H1 (cell line): ENCODE results near the gene TNFRSF18. TPM values are rescaled to one million over a fixed set of nuclear protein-coding genes. Genes with fewer than 3 reads are reported as not detected.

Experiments
- CTCF ChIA-PET: fragments of 300-600 bp; sonication (Branson Sonifier 250); formaldehyde crosslinking; loops from one replicate; lab custom pipeline; 2021; ENCODE audit not compliant: partially characterized antibody; lab: Charles Lee
- POLR2A ChIA-PET: fragments of 300-600 bp; sonication (Branson Sonifier 250); formaldehyde crosslinking; loops from one replicate; lab custom pipeline; 2021; ENCODE audit warnings: inconsistent platforms; ENCODE audit not compliant: partially characterized antibody; lab: Charles Lee
- DNase-seq, 2 experiments: peaks; one replicate each; pipeline versions ENCODE4 v3.0.0 to v3.0.0-alpha.2; 2010 to 2022; ENCODE audit warnings: low spot score in 2 of 2, low read depth in 1 of 2, mixed read lengths in 1 of 2
- FAIRE-seq: peaks from 2 replicates; lab custom pipeline; 2011; peaks lifted over from hg19 to GRCh38; lab: Jason Lieb, UNC
- H2AFZ ChIP-seq: 2 replicates; pipeline ENCODE4 v1.8.1; 2012; ENCODE audit warnings: low read length, inconsistent platforms
- H2AK5ac ChIP-seq: 2 replicates; pipeline ENCODE4 v1.6.1; 2013; ENCODE audit warnings: low read depth, low read length
- H2BK120ac ChIP-seq: replicated peaks from 2 replicates; pipeline ENCODE3; 2013; ENCODE audit warnings: low read depth, low read length, inconsistent platforms
- H2BK12ac ChIP-seq: 2 replicates; pipeline ENCODE4 v1.6.1; 2013; ENCODE audit warnings: low read depth, low read length
- H2BK15ac ChIP-seq: 2 replicates; pipeline ENCODE4 v1.6.1; 2013; ENCODE audit warnings: low read length
- H2BK20ac ChIP-seq: 2 replicates; pipeline ENCODE4 v1.6.1; 2013; ENCODE audit warnings: low read length
- H2BK5ac ChIP-seq: 2 replicates; pipeline ENCODE4 v1.6.1; 2013; ENCODE audit warnings: low read depth, low read length
- H3K14ac ChIP-seq: 2 replicates; pipeline ENCODE4 v1.6.1; 2013; ENCODE audit warnings: inconsistent platforms; ENCODE audit not compliant: insufficient read length
- H3K18ac ChIP-seq: 2 replicates; pipeline ENCODE4 v1.6.1; 2013; ENCODE audit warnings: low read length; ENCODE audit errors: extremely low read depth
- H3K23ac ChIP-seq: 2 replicates; pipeline ENCODE4 v1.6.1; 2013; ENCODE audit warnings: inconsistent platforms; ENCODE audit not compliant: insufficient read length
- H3K23me2 ChIP-seq: 2 replicates; pipeline ENCODE4 v1.6.1; 2013; ENCODE audit warnings: low read depth, low read length
- H3K27ac ChIP-seq: 2 replicates; pipeline ENCODE4 v1.6.1; 2011; ENCODE audit warnings: low read depth, low read length, inconsistent platforms
- H3K27me3 ChIP-seq, 4 experiments: replicated peaks in 1 of 4; 1 replicate in 1 of 4; 2 replicates in 3 of 4; pipeline versions ENCODE4 v1.6.1 to v1.8.1; 2011 to 2013; ENCODE audit warnings: low read length in 3 of 4, mild to moderate bottlenecking in 3 of 4, inconsistent platforms in 2 of 4, mixed read lengths in 2 of 4, moderate library complexity in 1 of 4; ENCODE audit not compliant: control insufficient read depth in 3 of 4, insufficient read depth in 3 of 4; ENCODE audit errors: extremely low read depth in 1 of 4
- H3K36me3 ChIP-seq, 4 experiments: 2 replicates each; pipeline versions ENCODE4 v1.6.1 to v1.8.1; 2011 to 2013; ENCODE audit warnings: mild to moderate bottlenecking in 4 of 4, low read length in 3 of 4, moderate library complexity in 2 of 4, control low read depth in 1 of 4, inconsistent platforms in 1 of 4; ENCODE audit not compliant: insufficient read depth in 4 of 4, control insufficient read depth in 2 of 4
- H3K4ac ChIP-seq: replicated peaks from 2 replicates; pipeline ENCODE3; 2013; ENCODE audit warnings: low read length, low read depth, mixed read lengths, inconsistent platforms; ENCODE audit not compliant: insufficient read length
- H3K4me1 ChIP-seq, 4 experiments: replicated peaks in 1 of 4; 1 replicate in 1 of 4; 2 replicates in 3 of 4; pipeline versions ENCODE4 v1.6.1 to v1.8.1; 2011 to 2013; ENCODE audit warnings: low read length in 3 of 4, inconsistent platforms in 2 of 4, mixed read lengths in 1 of 4; ENCODE audit not compliant: insufficient read depth in 4 of 4, control insufficient read depth in 3 of 4
- H3K4me2 ChIP-seq, 2 experiments: 2 replicates each; pipeline versions ENCODE4 v1.6.1 to v1.8.1; 2011 to 2013; ENCODE audit warnings: low read depth in 2 of 2, low read length in 2 of 2, control low read depth in 1 of 2, inconsistent platforms in 1 of 2, mild to moderate bottlenecking in 1 of 2; ENCODE audit not compliant: insufficient read depth in 1 of 2
- H3K4me3 ChIP-seq, 4 experiments: fragments of 200-600, 300-600 bp in 1 of 4; sonication (generic), shearing (Covaris generic), sonication (Bioruptor Twin) in 1 of 4; 2 replicates each; pipeline versions ENCODE4 v1.5.1 to v1.8.1; 2011 to 2016; ENCODE audit warnings: low read length in 4 of 4, low read depth in 3 of 4, control low read depth in 2 of 4, inconsistent platforms in 2 of 4, mild to moderate bottlenecking in 2 of 4, mixed read lengths in 1 of 4, moderate library complexity in 1 of 4; ENCODE audit not compliant: insufficient read depth in 2 of 4; ENCODE audit errors: extremely low read depth in 1 of 4
- H3K56ac ChIP-seq: replicated peaks from 2 replicates; pipeline ENCODE3; 2013; ENCODE audit warnings: low read depth, mild to moderate bottlenecking, mixed read lengths, low read length, inconsistent platforms; ENCODE audit not compliant: insufficient read length
- H3K79me1 ChIP-seq: 2 replicates; pipeline ENCODE4 v1.6.1; 2013; ENCODE audit warnings: low read depth, low read length, control low read depth
- H3K79me2 ChIP-seq, 2 experiments: 2 replicates each; pipeline versions ENCODE4 v1.6.1 to v1.8.1; 2012 to 2013; ENCODE audit warnings: low read length in 2 of 2, mild to moderate bottlenecking in 2 of 2, inconsistent platforms in 1 of 2; ENCODE audit not compliant: insufficient read depth in 2 of 2, control insufficient read depth in 1 of 2
- H3K9ac ChIP-seq, 4 experiments: replicated peaks in 1 of 4; 1 replicate in 1 of 4; 2 replicates in 3 of 4; pipeline versions ENCODE4 v1.6.1 to v1.8.1; 2011 to 2013; ENCODE audit warnings: low read depth in 3 of 4, low read length in 3 of 4, control low read depth in 2 of 4, mild to moderate bottlenecking in 2 of 4, moderate library complexity in 2 of 4, inconsistent platforms in 1 of 4; ENCODE audit errors: extremely low read depth in 1 of 4
- H3K9me3 ChIP-seq, 2 experiments: 2 replicates each; pipeline versions ENCODE4 v1.6.1 to v1.8.1; 2012 to 2013; ENCODE audit warnings: mild to moderate bottlenecking in 2 of 2, moderate library complexity in 2 of 2, control low read depth in 1 of 2, inconsistent platforms in 1 of 2, low read depth in 1 of 2, low read length in 1 of 2, mixed read lengths in 1 of 2; ENCODE audit not compliant: insufficient read depth in 2 of 2
- H4K20me1 ChIP-seq, 2 experiments: replicated peaks in 1 of 2; 2 replicates each; pipeline versions ENCODE3 to v1.8.1; 2011 to 2013; ENCODE audit warnings: inconsistent platforms in 2 of 2, low read length in 2 of 2, mild to moderate bottlenecking in 1 of 2; ENCODE audit not compliant: insufficient read depth in 2 of 2, control insufficient read depth in 1 of 2
- H4K5ac ChIP-seq: 2 replicates; pipeline ENCODE4 v1.6.1; 2013; ENCODE audit warnings: low read length, low read depth, mixed read lengths, inconsistent platforms; ENCODE audit not compliant: insufficient read length
- H4K8ac ChIP-seq: 2 replicates; pipeline ENCODE4 v1.8.0; 2013; ENCODE audit warnings: mild to moderate bottlenecking, moderate library complexity, low read length, inconsistent platforms; ENCODE audit not compliant: insufficient read depth; ENCODE audit errors: extremely low read depth
- H4K91ac ChIP-seq: replicated peaks from 2 replicates; pipeline ENCODE3; 2013; ENCODE audit warnings: low read length, mixed read lengths, inconsistent platforms; ENCODE audit not compliant: insufficient read length
- EP300 ChIP-seq, 2 experiments: IDR thresholded peaks; 1 replicate in 1 of 2; 2 replicates in 1 of 2; pipeline ENCODE4 v1.6.1; 2011 to 2012; ENCODE audit warnings: low read depth in 2 of 2, low read length in 2 of 2, mild to moderate bottlenecking in 2 of 2, borderline replicate concordance in 1 of 2, inconsistent platforms in 1 of 2, moderate library complexity in 1 of 2
- FOSL1 ChIP-seq: IDR thresholded peaks from 2 replicates; pipeline ENCODE4 v1.6.1; 2011; ENCODE audit warnings: mild to moderate bottlenecking, low read depth, low read length, moderate library complexity; ENCODE audit not compliant: insufficient read depth
- SAP30 ChIP-seq: fragments of 300-600 bp; sonication (generic); IDR thresholded peaks from 2 replicates; pipeline ENCODE4 v1.7.1; 2012; ENCODE audit warnings: low read length, moderate library complexity, mild to moderate bottlenecking, inconsistent platforms; ENCODE audit not compliant: insufficient read depth, insufficient replicate concordance
- TAF1 ChIP-seq: IDR thresholded peaks from 2 replicates; pipeline ENCODE4 v1.6.1; 2011; ENCODE audit warnings: mild to moderate bottlenecking, low read depth, low read length
- TAF7 ChIP-seq: optimal IDR thresholded peaks from 2 replicates; pipeline ENCODE3; 2011; ENCODE audit warnings: low read depth, mild to moderate bottlenecking, inconsistent platforms, low read length, moderate library complexity, borderline replicate concordance
- WGBS, 2 experiments: shearing (Covaris generic) in 1 of 2; methylation state at CpG; one replicate each; pipeline versions ENCODE4 v1.1.6 to v1.1.7; 2013 to 2015; ENCODE audit warnings: low lambda C conversion rate in 2 of 2, mixed read lengths in 2 of 2, inconsistent platforms in 1 of 2, low coverage in 1 of 2, missing lambda C conversion rate in 1 of 2; ENCODE audit not compliant: insufficient replicate concordance in 2 of 2, insufficient coverage in 1 of 2, insufficient read length in 1 of 2; ENCODE audit errors: extremely low coverage in 1 of 2, missing lambda C conversion rate in 1 of 2; 5-methylcytosine and 5-hydroxymethylcytosine counted together
- polyA plus RNA-seq, 7 experiments: library from polyadenylated mRNA; depleted of rRNA in 3 of 7; stranded (reverse) in 5 of 7; unstranded in 2 of 7; fragments of >200 nt in 5 of 7; fragments of 200-250 nt in 2 of 7; gene quantifications; 1 replicate in 5 of 7; 2 replicates in 1 of 7; 4 replicates in 1 of 7; pipeline versions ENCODE4 v1.2.1 to v1.2.3, GENCODE V29; 2011 to 2013; ENCODE audit warnings: missing spikeins in 2 of 7, mixed read lengths in 2 of 7
- total RNA-seq: library from RNA; stranded (reverse); fragmentation: NEBNext Ultra II Directional; extraction: Animal tissue kit (Norgen Biotek cat#: 25700); gene quantifications from 2 replicates; pipeline ENCODE4 v1.2.1, GENCODE V29; 2021

Gene TNFRSF18
- total and polyA plus RNA-seq, 2 of the 8 experiments (the other 6 are each of a cell fraction or from before 2014, with no cell fraction given) = 1.5 to 2.5 TPM

DNA sequence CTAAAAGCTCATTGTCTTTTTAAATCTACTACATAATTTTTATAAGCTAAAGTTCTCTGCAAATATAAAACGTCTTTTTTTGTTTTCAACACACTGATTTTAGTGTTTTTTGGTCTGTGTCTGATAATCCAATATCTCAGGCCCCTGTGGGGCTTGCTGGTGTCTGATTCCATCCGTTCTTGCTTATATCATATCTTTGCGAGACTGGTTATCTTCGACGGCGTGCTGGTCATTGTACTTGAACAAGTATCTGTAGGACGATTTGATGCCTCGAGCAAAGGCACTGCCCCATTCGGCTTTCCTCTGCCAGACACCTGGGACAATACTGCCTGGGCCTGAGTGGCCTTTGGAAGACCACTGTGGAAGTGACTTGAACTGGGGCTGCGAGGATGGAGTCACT, 51.1 kb downstream of the TNFRSF18 start:
- no peak overlapping the region for H2BK120ac ChIP-seq
- no peak overlapping the region for H2AFZ ChIP-seq
- H3K4ac ChIP-seq = no peak overlapping the region
- no peak overlapping the region for H3K4me2 ChIP-seq
- H2AK5ac ChIP-seq = no peak overlapping the region
- no peak for DNase-seq
- no peak overlapping the region for H4K91ac ChIP-seq
- no peak overlapping the region for H3K18ac ChIP-seq
- no peaks in the 10 kb centered on the region for H3K36me3 ChIP-seq
- H3K27me3 ChIP-seq = no peaks in the 10 kb centered on the region; a peak in 1 of 7 replicates
- FAIRE-seq = no peak
- H2BK12ac ChIP-seq = no peak overlapping the region
- H2BK5ac ChIP-seq = no peak overlapping the region
- no peak overlapping the region for H4K5ac ChIP-seq
- H3K79me2 ChIP-seq = no peaks in the 10 kb centered on the region
- ChIA-PET POLR2A (interaction anchor here (0.6 kb wide), 1 partner anchor 82 kb away, joined by 3 read pairs; no protein-coding TSS in a partner anchor), CTCF (interaction anchor here (0.9 to 1.6 kb wide), 3 partner anchors 9 to 34 kb away, joined by 3 to 5 read pairs (median 4); no protein-coding TSS in a partner anchor)
- H2BK20ac ChIP-seq = no peak overlapping the region
- no peaks in the 10 kb centered on the region for H4K20me1 ChIP-seq
- H3K23ac ChIP-seq = no peak overlapping the region
- no peak overlapping the region for H3K56ac ChIP-seq
- H3K9me3 ChIP-seq = peaks cover 10% of the 10 kb centered on the region in 2 experiments; a peak in 3 of 4 replicates
- H3K4me1 ChIP-seq = peaks cover 0 to 14% (median 11%) of the 10 kb centered on the region in 4 experiments; a peak in 6 of 7 replicates
- H4K8ac ChIP-seq = no peak overlapping the region
- no peaks in the 10 kb centered on the region for H3K79me1 ChIP-seq
- no peak overlapping the region for H3K27ac ChIP-seq
- H3K14ac ChIP-seq = no peak overlapping the region
- H3K23me2 ChIP-seq = peaks cover 5% of the 10 kb centered on the region; the same call in 1 of the 2 replicates
- no peak overlapping the region for H2BK15ac ChIP-seq
- WGBS, 2 experiments = 89% methylated on average over 10 of the region's 10 CpGs; no CpG with 5 or more reads in 1 of the 2 experiments
- H3K4me3 ChIP-seq = no peak overlapping the region
- H3K9ac ChIP-seq = no peak overlapping the region
- TF ChIP-seq EP300 (IDR thresholded peaks at IDR 0.05; ENCODE audit: borderline replicate concordance in 1 of 2, low read depth in 2 of 2, low read length in 2 of 2) = no peak
- TF ChIP-seq TAF7 = no peak
- TF ChIP-seq FOSL1 = no peak
- no peak for TF ChIP-seq TAF1
- no peak for TF ChIP-seq SAP30
